ENCODE data around the gene SUPT3H. TPM values are rescaled to one million over a fixed set of nuclear protein-coding genes. Genes with fewer than 3 reads are reported as not detected.

The SUPT3H gene
- total RNA-seq, 3 donors from 2014 or later (not counting 1 experiment from before 2014, with no cell fraction given) = 7.3 to 10.9 (median 9.9) TPM

DNA sequence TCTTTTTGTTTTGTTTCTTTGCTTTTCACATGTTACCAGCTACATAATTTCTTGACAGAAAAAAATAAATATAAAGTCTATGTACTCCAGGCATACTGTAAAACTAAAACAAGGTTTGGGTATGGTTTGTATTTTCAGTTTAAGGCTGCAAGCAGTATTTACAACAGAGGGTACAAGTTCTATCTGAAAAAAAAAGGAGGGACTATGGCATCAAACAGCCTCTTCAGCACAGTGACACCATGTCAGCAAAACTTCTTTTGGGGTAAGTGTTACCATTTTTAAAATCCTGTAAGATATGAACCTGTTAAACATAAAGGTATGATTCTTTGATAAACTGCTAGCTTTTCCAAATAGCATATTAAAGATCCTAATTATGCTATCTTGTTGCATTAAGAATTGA, 49.2 kb downstream of the SUPT3H start:
- no peaks in the 10 kb centered on the region for H3K9me3 ChIP-seq (ENCODE audit: control insufficient read depth, insufficient read depth, low read length)
- H3K27ac Mint-ChIP-seq = no peak overlapping the region
- H3K36me3 Mint-ChIP-seq = no peaks in the 10 kb centered on the region
- H3K27me3 Mint-ChIP-seq (ENCODE audit: low read depth in 2 of 2) = no peaks in the 10 kb centered on the region
- no peaks in the 10 kb centered on the region for H3K36me3 ChIP-seq (ENCODE audit: control insufficient read depth, insufficient read depth, low read length)
- H3K4me3 ChIP-seq (ENCODE audit: low read length) = peak overlapping the region; percentile 5
- no peak overlapping the region for H3K27ac ChIP-seq (ENCODE audit: low read length)
- peak overlapping the region; percentile 77 for H3K4me3 Mint-ChIP-seq
- intact Hi-C loops (cut with micrococcal nuclease) = loop anchor here (10.0 kb wide), 1 partner anchor 674 kb away; no protein-coding TSS in a partner anchor
- TF ChIP-seq, protein P1, sequence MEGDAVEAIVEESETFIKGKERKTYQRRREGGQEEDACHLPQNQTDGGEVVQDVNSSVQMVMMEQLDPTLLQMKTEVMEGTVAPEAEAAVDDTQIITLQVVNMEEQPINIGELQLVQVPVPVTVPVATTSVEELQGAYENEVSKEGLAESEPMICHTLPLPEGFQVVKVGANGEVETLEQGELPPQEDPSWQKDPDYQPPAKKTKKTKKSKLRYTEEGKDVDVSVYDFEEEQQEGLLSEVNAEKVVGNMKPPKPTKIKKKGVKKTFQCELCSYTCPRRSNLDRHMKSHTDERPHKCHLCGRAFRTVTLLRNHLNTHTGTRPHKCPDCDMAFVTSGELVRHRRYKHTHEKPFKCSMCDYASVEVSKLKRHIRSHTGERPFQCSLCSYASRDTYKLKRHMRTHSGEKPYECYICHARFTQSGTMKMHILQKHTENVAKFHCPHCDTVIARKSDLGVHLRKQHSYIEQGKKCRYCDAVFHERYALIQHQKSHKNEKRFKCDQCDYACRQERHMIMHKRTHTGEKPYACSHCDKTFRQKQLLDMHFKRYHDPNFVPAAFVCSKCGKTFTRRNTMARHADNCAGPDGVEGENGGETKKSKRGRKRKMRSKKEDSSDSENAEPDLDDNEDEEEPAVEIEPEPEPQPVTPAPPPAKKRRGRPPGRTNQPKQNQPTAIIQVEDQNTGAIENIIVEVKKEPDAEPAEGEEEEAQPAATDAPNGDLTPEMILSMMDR (IDR thresholded peaks at IDR 0.05) = no peak
- H3K4me1 Mint-ChIP-seq = peaks cover 24 to 32% of the 10 kb centered on the region in 2 donors
- no peak for DNase-seq
- ATAC-seq = peak in 1 of 3 donors; percentile 18
- H3K4me1 ChIP-seq (ENCODE audit: control insufficient read depth, insufficient read depth, low read length) = no peaks in the 10 kb centered on the region
- no peaks in the 10 kb centered on the region for H3K27me3 ChIP-seq (ENCODE audit: control insufficient read depth, insufficient read depth, low read length)
- no peaks in the 10 kb centered on the region for H3K9me3 Mint-ChIP-seq

- no peaks in the 10 kb centered on the region for H3K27me3 ChIP-seq (ENCODE audit: control insufficient read depth, insufficient read depth, low read length)
- WGBS (ENCODE audit: insufficient coverage) = 24% methylated on average over 5 of the region's 5 CpGs
- DNase-seq (peak in 1 of 2 donors; percentile 49), ATAC-seq (peak; percentile 30 to 65 (median 58))
- no peaks in the 10 kb centered on the region for H3K27me3 Mint-ChIP-seq (ENCODE audit: low read depth in 2 of 2)
- no peaks in the 10 kb centered on the region for H3K36me3 ChIP-seq (ENCODE audit: control insufficient read depth, insufficient read depth, low read length)
- TF ChIP-seq, protein P1 (IDR thresholded peaks at IDR 0.05) = no peak
- no peaks in the 10 kb centered on the region for H3K4me1 ChIP-seq (ENCODE audit: control insufficient read depth, insufficient read depth, low read length)
- H3K27ac ChIP-seq (ENCODE audit: low read length) = peak within 1 kb of the TSS; percentile 18
- H3K9me3 Mint-ChIP-seq = no peaks in the 10 kb centered on the region
- H3K9me3 ChIP-seq (ENCODE audit: control insufficient read depth, insufficient read depth, low read length) = no peaks in the 10 kb centered on the region
- H3K27ac Mint-ChIP-seq = peak within 1 kb of the TSS; percentile 34 to 72
- H3K4me3 Mint-ChIP-seq = peak within 1 kb of the TSS; percentile 77
- H3K4me1 Mint-ChIP-seq = peaks cover 29 to 37% of the 10 kb centered on the region in 2 donors
- intact Hi-C loops (cut with micrococcal nuclease) = loop anchor here (10.0 kb wide), 1 partner anchor 673 kb away; no protein-coding TSS in a partner anchor
- peak within 1 kb of the TSS; percentile 5 for H3K4me3 ChIP-seq (ENCODE audit: low read length)
- H3K36me3 Mint-ChIP-seq = no peaks in the 10 kb centered on the region
Measured at GRCh38 chr6:45327956-45328522, 49.7 kb downstream of the SUPT3H start, which contains the start of gene RUNX2. TSS of gene RUNX2 (plus strand) at chr6:45328330. CDS start at chr6:45328727, 397 bp downstream.

DNA sequence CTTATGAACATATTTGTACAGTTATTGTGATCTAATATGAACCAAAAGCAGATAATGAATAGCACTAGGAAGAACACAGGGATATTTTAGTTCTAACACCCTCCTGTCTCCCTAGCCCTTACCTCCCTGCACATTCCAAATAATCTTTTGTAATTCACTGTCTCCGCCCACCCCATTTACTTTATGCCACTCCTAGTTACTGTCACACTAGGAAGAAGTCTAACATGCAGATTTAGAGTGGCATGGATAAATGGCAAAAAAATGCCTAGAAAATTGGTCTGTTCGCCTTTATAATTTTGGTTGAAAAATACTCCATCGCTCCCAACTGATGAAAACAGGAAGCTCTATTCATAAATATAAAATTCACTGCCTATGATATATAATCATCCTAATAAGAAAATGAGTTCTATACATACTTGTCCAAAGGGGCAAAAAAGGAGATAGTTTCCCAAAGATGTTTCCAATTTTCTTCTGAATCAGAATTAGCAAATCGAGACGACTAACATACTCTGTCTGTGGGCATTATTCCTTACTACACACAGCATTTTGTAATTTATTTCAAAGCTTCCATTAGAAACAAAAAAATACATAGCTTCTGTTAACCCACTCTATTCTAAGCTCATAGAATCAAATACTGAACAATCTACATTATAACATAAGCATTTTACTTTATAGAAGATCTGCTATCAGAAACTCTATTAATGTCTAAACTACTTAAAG, 50.9 kb downstream of the SUPT3H start:
- no peaks in the 10 kb centered on the region for H3K36me3 ChIP-seq (ENCODE audit: control insufficient read depth, insufficient read depth, low read length)
- no peaks in the 10 kb centered on the region for H3K36me3 Mint-ChIP-seq
- no peaks in the 10 kb centered on the region for H3K27me3 ChIP-seq (ENCODE audit: control insufficient read depth, insufficient read depth, low read length)
- no peaks in the 10 kb centered on the region for H3K4me1 ChIP-seq (ENCODE audit: control insufficient read depth, insufficient read depth, low read length)
- no peak overlapping the region for H3K4me3 ChIP-seq (ENCODE audit: low read length)
- no peak overlapping the region for H3K4me3 Mint-ChIP-seq
- peaks cover 29 to 40% of the 10 kb centered on the region in 2 donors for H3K4me1 Mint-ChIP-seq
- H3K27me3 Mint-ChIP-seq (ENCODE audit: low read depth in 2 of 2) = no peaks in the 10 kb centered on the region
- no peaks in the 10 kb centered on the region for H3K9me3 ChIP-seq (ENCODE audit: control insufficient read depth, insufficient read depth, low read length)
- no peaks in the 10 kb centered on the region for H3K9me3 Mint-ChIP-seq
- no peak for ATAC-seq
- DNase-seq = no peak
- H3K27ac ChIP-seq (ENCODE audit: low read length) = no peak overlapping the region
- intact Hi-C loops (cut with micrococcal nuclease) = loop anchor here (10.0 kb wide), 1 partner anchor 672 kb away; no protein-coding TSS in a partner anchor
- no peak overlapping the region for H3K27ac Mint-ChIP-seq
- WGBS (ENCODE audit: insufficient coverage) = 53% methylated on average over 2 of the region's 5 CpGs
- TF ChIP-seq, protein P1 (IDR thresholded peaks at IDR 0.05) = no peak
